GM18508 (cell line): ENCODE measurements around the gene EEPD1.
A peak's percentile ranks its signal among the peaks of the same experiment; 100 is the strongest.

ENCODE experiments used
- ATAC-seq: cut with Tn5 transposase; IDR thresholded peaks from one replicate; pipeline ENCODE4 v1.9.1; 2021; ENCODE audit warnings: moderate number of reproducible peaks; ENCODE audit not compliant: insufficient read depth, unreplicated experiment

The EEPD1 gene

GRCh38 chr7:36277249-36277542 is 124.1 kb downstream of the EEPD1 start:
- ATAC-seq, result no peak

- ATAC-seq, result no peak
These were observed 125.1 kb downstream of the EEPD1 start for GRCh38 chr7:36278069-36278619.

- no peak for ATAC-seq
These were observed 125.6 kb downstream of the EEPD1 start for GRCh38 chr7:36278620-36279172.

- peak; percentile 85 for ATAC-seq
These were observed 126.3 kb downstream of the EEPD1 start for GRCh38 chr7:36279200-36279925.

- no peak for ATAC-seq
These were observed 126.9 kb downstream of the EEPD1 start for GRCh38 chr7:36279926-36280315.

GRCh38 chr7:36280840-36281812 is 128.1 kb downstream of the EEPD1 start:
- ATAC-seq, result no peak

GRCh38 chr7:36281945-36282717 is 129.1 kb downstream of the EEPD1 start:
- ATAC-seq, result no peak

- no peak for ATAC-seq
These were observed 130.1 kb downstream of the EEPD1 start for GRCh38 chr7:36283181-36283580.

GRCh38 chr7:36283711-36284130 is 130.7 kb downstream of the EEPD1 start:
- peak; percentile 27 for ATAC-seq

GRCh38 chr7:36284456-36285090 is 131.5 kb downstream of the EEPD1 start:
- no peak for ATAC-seq

- ATAC-seq, result no peak
These were observed 132.2 kb downstream of the EEPD1 start for GRCh38 chr7:36285276-36285675.

- ATAC-seq, result no peak
These were observed 133.2 kb downstream of the EEPD1 start for GRCh38 chr7:36286226-36286625.

GRCh38 chr7:36286688-36287087 is 133.6 kb downstream of the EEPD1 start:
- no peak for ATAC-seq

GRCh38 chr7:36287371-36288241 is 134.6 kb downstream of the EEPD1 start:
- ATAC-seq, result peak; percentile 36

GRCh38 chr7:36288501-36288900 is 135.4 kb downstream of the EEPD1 start:
- ATAC-seq, result no peak

GRCh38 chr7:36289833-36290661 is 137.0 kb downstream of the EEPD1 start:
- no peak for ATAC-seq

GRCh38 chr7:36291387-36292316 is 138.6 kb downstream of the EEPD1 start:
- no peak for ATAC-seq
